ENCODE measurements around the gene ZFP36. TPM values are rescaled to one million over a fixed set of nuclear protein-coding genes. Genes with fewer than 3 reads are reported as not detected.

ZFP36 gene
- total and polyA plus RNA-seq, 4 donors = 41.2 to 655 (median 172) TPM

GRCh38 chr19:39362682-39363657, 43.7 kb upstream of the ZFP36 start:
- 72 to 83% methylated on average over 6 of the region's 6 CpGs for WGBS, 2 donors
- H3K27ac ChIP-seq (ENCODE audit: low read depth in 1 of 2, low read length in 1 of 2) = peak overlapping the region in 1 of 2 donors; percentile 39
- H3K4me1 ChIP-seq (ENCODE audit: control insufficient read depth in 5 of 5, insufficient read depth in 5 of 5, low read length in 5 of 5) = peaks cover 0 to 6% (median 0%) of the 10 kb centered on the region in 5 donors
- TF ChIP-seq CTCF (IDR thresholded peaks at IDR 0.05; ENCODE audit: control extremely low read depth, extremely low read depth) = no peak
- ATAC-seq (ENCODE audit: insufficient read depth, low FRiP score) (peak; percentile 68), DNase-seq (no peak)
- no peak overlapping the region for H3K9ac ChIP-seq (ENCODE audit: insufficient read depth in 1 of 2, low read length in 2 of 2)
- H3K36me3 ChIP-seq (ENCODE audit: control insufficient read depth in 4 of 4, insufficient read depth in 4 of 4, low read length in 4 of 4) = peaks cover 13 to 35% (median 24%) of the 10 kb centered on the region in 4 donors
- no peaks in the 10 kb centered on the region for H3K27me3 ChIP-seq (ENCODE audit: control insufficient read depth in 3 of 3, insufficient read depth in 3 of 3, low read length in 2 of 3)
- H3K4me3 ChIP-seq = no peak overlapping the region
- H3K9me3 ChIP-seq (ENCODE audit: control insufficient read depth in 4 of 4, insufficient read depth in 3 of 4, low read length in 3 of 4) = no peaks in the 10 kb centered on the region

- DNase-seq (peak in 1 of 3 donors; percentile 9), ATAC-seq (ENCODE audit: insufficient read depth, low FRiP score) (no peak)
- no peak overlapping the region for H3K27ac ChIP-seq (ENCODE audit: low read depth in 1 of 2, low read length in 1 of 2)
- no peaks in the 10 kb centered on the region for H3K9me3 ChIP-seq (ENCODE audit: control insufficient read depth in 4 of 4, insufficient read depth in 3 of 4, low read length in 3 of 4)
- TF ChIP-seq CTCF (IDR thresholded peaks at IDR 0.05; ENCODE audit: control extremely low read depth, extremely low read depth) = no peak
- no peak overlapping the region for H3K4me3 ChIP-seq
- peaks cover 9 to 29% (median 19%) of the 10 kb centered on the region in 4 donors for H3K36me3 ChIP-seq (ENCODE audit: control insufficient read depth in 4 of 4, insufficient read depth in 4 of 4, low read length in 4 of 4)
- no peaks in the 10 kb centered on the region for H3K27me3 ChIP-seq (ENCODE audit: control insufficient read depth in 3 of 3, insufficient read depth in 3 of 3, low read length in 2 of 3)
- WGBS, 2 donors = 81 to 87% methylated on average over 5 of the region's 5 CpGs
- peaks cover 0 to 6% (median 0%) of the 10 kb centered on the region in 5 donors for H3K4me1 ChIP-seq (ENCODE audit: control insufficient read depth in 5 of 5, insufficient read depth in 5 of 5, low read length in 5 of 5)
- H3K9ac ChIP-seq (ENCODE audit: insufficient read depth in 1 of 2, low read length in 2 of 2) = no peak overlapping the region
These were observed 42.7 kb upstream of the ZFP36 start for GRCh38 chr19:39363901-39364457.

GRCh38 chr19:39365531-39365930, 41.1 kb upstream of the ZFP36 start:
- ATAC-seq (ENCODE audit: insufficient read depth, low FRiP score) = no peak
- H3K36me3 ChIP-seq (ENCODE audit: control insufficient read depth in 4 of 4, insufficient read depth in 4 of 4, low read length in 4 of 4) = peaks cover 9 to 34% (median 19%) of the 10 kb centered on the region in 4 donors
- 96 to 100% methylated on average over 1 of the region's 1 CpG for WGBS, 2 donors
- peaks cover 0 to 6% (median 0%) of the 10 kb centered on the region in 5 donors for H3K4me1 ChIP-seq (ENCODE audit: control insufficient read depth in 5 of 5, insufficient read depth in 5 of 5, low read length in 5 of 5)
- no peak for DNase-seq
- H3K27ac ChIP-seq (ENCODE audit: low read depth in 1 of 2, low read length in 1 of 2) = no peak overlapping the region
- H3K9me3 ChIP-seq (ENCODE audit: control insufficient read depth in 4 of 4, insufficient read depth in 3 of 4, low read length in 3 of 4) = no peaks in the 10 kb centered on the region
- no peak overlapping the region for H3K4me3 ChIP-seq
- no peak for TF ChIP-seq CTCF (IDR thresholded peaks at IDR 0.05; ENCODE audit: control extremely low read depth, extremely low read depth)
- no peaks in the 10 kb centered on the region for H3K27me3 ChIP-seq (ENCODE audit: control insufficient read depth in 3 of 3, insufficient read depth in 3 of 3, low read length in 2 of 3)
- H3K9ac ChIP-seq (ENCODE audit: insufficient read depth in 1 of 2, low read length in 2 of 2) = no peak overlapping the region
